Brain microvascular endothelial cell (primary cell): ENCODE measurements around the gene PTPN5.
A peak's percentile ranks its signal among the peaks of the same experiment; 100 is the strongest.
"Not testable (repeated sequence)": the region's sequence is repeated elsewhere in the genome, so short reads cannot be mapped to it uniquely, and the experiment has no call there.

Source experiments
- DNase-seq: peaks from one replicate; pipeline ENCODE4 v3.0.0-alpha.2; 2020
- H3K27ac ChIP-seq: fragments of 250-450 bp; sonication (Bioruptor Pico); 2 replicates; pipeline ENCODE4 v1.5.1; 2020; ENCODE audit warnings: mild to moderate bottlenecking, moderate library complexity
- H3K27me3 ChIP-seq: fragments of 250-450 bp; sonication (Bioruptor Pico); replicated peaks from 2 replicates; pipeline ENCODE4 v1.5.1; 2020; ENCODE audit warnings: mild to moderate bottlenecking
- H3K36me3 ChIP-seq: fragments of 250-450 bp; sonication (Bioruptor Pico); replicated peaks from 2 replicates; pipeline ENCODE4 v1.5.1; 2020; ENCODE audit warnings: mild to moderate bottlenecking
- H3K4me3 ChIP-seq: 2 replicates; pipeline ENCODE4 v1.5.1; 2011; ENCODE audit warnings: low read depth, mild to moderate bottlenecking, control low read depth, low read length, moderate library complexity
- in situ Hi-C: cut with HindIII; loops from 2 replicates; pipeline ENCODE4 v1.10.0; 2017; ENCODE audit warnings: low sequenced_read_pairs, low pct_ligation_motif_present
- TF ChIP-seq, protein P1 (sequence below): IDR thresholded peaks from 2 replicates; pipeline ENCODE4 v1.5.1; 2011; ENCODE audit warnings: low read depth, mild to moderate bottlenecking, moderate library complexity, low read length, control low read depth, inconsistent platforms; ENCODE audit errors: missing control alignments

PTPN5 gene

DNA sequence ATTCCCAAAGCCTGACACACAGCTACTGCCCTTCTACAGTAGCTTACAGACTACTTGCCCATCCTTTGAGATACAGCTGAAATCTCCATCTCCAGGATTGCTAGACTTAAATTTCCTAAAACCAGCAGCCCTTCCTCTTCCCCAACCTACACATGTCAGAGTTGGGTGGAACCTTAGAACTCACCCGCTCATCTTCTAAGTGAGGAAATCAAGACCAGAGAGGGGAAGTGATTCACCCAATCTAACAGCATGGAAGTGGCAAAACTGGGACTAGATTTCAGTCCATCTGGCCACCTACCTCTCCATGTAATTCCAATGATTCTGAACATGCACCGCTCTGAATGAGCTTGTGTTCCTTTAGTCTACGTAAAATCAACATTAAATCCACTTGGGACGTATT is 94.0 kb downstream of the PTPN5 start:
- no peaks in the 10 kb centered on the region for H3K27me3 ChIP-seq
- in situ Hi-C loops, result no loop called here

DNA sequence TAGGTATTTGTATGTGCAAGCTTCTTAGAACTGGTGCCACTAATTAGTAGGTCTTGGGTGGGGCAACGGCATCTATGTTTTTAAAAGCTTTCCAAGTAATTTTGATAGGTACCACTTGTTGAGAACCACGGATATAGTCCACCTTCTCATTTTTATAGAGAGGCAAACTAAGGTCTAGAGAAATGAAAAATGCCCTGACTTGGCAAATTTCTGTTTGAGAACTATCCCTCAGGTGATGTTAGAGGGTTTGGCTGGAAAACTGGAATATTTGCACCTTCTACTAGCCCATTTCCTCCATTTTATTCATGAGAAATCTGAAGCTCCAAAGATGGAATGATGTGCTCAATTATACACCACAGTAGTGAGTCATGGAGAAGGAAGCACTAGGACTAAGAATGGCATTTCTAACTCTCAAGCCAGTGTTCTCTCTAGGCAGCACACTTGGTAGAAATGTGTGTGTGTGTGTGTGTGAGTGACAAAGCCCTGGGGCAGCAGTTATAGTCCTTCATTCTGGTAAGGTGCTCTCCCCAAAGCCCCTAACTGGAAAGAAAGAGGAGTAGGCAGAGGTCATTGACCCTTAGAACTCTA is 94.9 kb downstream of the PTPN5 start:
- no peaks in the 10 kb centered on the region for H3K27me3 ChIP-seq
- H3K4me3 ChIP-seq, result no peak overlapping the region
- TF ChIP-seq, protein P1, sequence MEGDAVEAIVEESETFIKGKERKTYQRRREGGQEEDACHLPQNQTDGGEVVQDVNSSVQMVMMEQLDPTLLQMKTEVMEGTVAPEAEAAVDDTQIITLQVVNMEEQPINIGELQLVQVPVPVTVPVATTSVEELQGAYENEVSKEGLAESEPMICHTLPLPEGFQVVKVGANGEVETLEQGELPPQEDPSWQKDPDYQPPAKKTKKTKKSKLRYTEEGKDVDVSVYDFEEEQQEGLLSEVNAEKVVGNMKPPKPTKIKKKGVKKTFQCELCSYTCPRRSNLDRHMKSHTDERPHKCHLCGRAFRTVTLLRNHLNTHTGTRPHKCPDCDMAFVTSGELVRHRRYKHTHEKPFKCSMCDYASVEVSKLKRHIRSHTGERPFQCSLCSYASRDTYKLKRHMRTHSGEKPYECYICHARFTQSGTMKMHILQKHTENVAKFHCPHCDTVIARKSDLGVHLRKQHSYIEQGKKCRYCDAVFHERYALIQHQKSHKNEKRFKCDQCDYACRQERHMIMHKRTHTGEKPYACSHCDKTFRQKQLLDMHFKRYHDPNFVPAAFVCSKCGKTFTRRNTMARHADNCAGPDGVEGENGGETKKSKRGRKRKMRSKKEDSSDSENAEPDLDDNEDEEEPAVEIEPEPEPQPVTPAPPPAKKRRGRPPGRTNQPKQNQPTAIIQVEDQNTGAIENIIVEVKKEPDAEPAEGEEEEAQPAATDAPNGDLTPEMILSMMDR, result no peak
- peak; percentile 37 for DNase-seq
- in situ Hi-C loops, result no loop called here
- no peaks in the 10 kb centered on the region for H3K36me3 ChIP-seq
- no peak overlapping the region for H3K27ac ChIP-seq

More for the DNA sequence above, 94.0 kb downstream of the PTPN5 start:
- TF ChIP-seq, protein P1, result no peak
- DNase-seq, result no peak
- Histone ChIP-seq H3K36me3 (no peaks in the 10 kb centered on the region), H3K4me3 (no peak overlapping the region), H3K27ac (no peak overlapping the region)

DNA sequence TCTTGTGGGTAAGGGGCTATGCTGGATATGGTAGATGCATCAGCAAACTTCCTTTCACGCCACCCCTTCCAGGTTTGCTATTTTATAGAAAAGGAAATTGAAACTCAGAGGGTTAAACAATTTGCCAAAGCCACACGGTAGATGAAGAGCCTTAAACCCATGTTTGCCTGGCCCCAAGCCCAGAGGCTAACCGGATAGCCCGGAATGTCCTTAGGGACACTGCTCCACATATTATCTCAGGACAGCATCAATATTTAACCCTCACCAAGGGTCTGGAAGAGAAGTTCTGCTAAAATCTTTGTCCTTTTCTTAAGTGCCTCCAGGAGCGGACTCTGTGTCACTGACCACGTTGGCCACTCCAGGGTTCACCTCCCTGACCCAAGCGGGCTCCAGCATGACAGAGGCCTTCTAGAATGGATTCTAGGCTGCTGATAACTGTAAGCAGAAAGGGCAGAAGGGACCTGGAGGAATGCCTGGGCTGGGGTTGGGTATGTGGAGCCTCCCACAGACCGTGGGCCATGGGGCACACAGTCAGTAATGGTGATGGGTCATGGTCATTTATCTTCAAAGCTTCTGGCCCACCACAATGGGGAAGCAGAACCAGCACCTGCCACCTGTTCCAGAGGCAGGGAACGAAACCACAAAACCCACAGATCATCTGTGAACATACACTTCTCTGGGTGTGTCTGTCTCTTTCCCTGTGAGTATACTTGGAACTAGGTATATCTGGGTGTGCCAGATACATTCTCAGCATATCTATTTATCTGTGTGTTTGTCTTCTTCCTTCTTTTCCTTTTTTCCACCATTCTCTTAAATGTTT is 98.4 kb downstream of the PTPN5 start:
- no peak for DNase-seq
- in situ Hi-C loops, result no loop called here
- Histone ChIP-seq H3K27me3 (no peaks in the 10 kb centered on the region), H3K4me3 (no peak overlapping the region), H3K27ac (no peak overlapping the region), H3K36me3 (no peaks in the 10 kb centered on the region)
- TF ChIP-seq, protein P1, result no peak

DNA sequence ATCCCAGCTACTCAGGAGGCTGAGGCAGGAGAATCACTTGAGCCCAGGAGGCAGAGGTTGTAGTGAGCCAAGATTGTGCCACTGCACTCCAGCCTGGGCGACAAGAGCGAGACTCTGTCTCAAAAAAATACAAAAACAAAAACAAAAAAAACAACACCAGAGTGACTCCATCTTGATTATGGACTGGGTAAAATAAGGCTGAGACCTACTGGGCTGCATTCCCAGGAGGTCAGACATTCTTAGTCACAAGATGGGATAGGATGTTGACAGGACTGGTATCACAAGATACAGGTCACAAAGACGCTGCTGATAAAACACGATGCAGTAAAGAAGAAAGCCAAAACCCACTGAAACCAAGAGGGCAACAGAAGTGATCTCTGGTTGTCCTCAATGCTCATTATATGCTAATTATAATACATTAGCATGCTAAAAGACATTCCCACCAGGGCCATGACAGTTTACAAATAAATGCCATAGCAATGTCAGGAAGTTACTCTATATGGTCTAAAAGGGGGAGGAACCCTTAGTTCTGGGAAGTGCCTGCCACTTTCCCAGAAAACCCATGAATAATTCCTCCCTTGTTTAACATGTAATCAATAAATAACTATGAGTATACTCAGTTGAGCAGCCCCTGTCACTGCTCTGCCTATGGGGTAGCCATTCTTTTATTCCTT is 100.0 kb downstream of the PTPN5 start:
- DNase-seq, H3K27ac ChIP-seq, H3K4me3 ChIP-seq, H3K27me3 ChIP-seq, in situ Hi-C loops, H3K36me3 ChIP-seq: not testable (repeated sequence)

DNA sequence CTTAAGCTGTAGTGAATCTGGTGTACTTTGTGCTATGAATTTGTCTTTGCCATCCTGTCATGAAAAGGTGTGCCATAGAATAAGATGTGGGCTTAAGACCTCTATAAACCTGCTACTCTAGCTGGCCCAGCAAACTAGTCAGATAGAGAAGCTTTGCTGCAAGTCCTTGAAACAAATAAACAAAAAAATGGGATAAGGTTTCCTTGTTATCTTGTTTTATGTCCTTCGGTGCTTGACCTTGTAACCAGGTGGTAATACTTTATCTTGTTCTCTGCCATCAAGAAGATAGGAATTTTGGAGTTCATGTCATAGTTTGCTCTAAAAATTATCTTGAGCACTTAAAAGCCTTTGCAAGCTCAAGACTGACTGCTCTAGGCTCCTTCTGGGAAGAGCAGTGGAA is 107.3 kb downstream of the PTPN5 start:
- Histone ChIP-seq H3K27ac (no peak overlapping the region), H3K27me3 (no peaks in the 10 kb centered on the region), H3K4me3 (no peak overlapping the region), H3K36me3 (no peaks in the 10 kb centered on the region)
- in situ Hi-C loops, result no loop called here
- TF ChIP-seq, protein P1, result no peak
- DNase-seq, result no peak

DNA sequence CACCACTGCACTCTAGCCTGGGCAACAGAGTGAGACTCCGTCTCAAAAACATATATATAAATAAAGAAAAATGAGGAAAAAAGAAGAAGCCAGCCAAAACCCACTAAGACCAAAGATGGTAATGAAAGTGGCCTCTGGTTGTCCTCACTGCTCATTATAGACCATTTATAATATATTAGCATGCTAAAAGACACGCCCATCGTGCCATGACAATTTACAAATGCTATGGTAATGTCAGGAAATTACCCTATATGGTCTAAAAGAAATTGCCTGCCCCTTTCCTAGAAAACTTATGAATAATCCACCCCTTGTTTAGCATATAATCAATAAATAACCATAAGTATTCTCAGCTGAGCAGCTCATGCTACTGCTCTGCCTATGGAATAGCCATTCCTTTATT is 109.1 kb downstream of the PTPN5 start:
- DNase-seq, result no peak
- TF ChIP-seq, protein P1, result no peak

DNA sequence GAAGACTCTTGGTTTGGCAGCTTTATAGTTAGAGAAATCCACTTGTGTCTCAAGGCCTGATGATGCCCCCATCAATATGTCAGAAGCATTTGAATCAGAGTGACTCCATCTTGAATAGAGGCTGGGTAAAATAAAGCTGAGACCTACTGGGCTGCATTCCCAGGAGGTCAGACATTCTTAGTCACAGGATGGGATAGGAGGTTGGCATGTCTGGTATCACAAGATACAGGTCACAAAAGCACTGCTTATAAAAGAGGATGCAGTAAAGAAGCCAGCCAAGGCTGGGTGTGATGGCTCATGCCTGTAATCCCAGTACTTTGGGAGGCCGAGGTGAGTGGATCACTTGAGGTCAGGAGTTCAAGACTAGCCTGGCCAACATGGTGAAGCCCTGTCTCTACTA is 109.6 kb downstream of the PTPN5 start:
- H3K27ac ChIP-seq, in situ Hi-C loops, H3K27me3 ChIP-seq, DNase-seq, H3K36me3 ChIP-seq, H3K4me3 ChIP-seq: not testable (repeated sequence)

More for the DNA sequence above, 109.1 kb downstream of the PTPN5 start:
- Histone ChIP-seq H3K27ac (no peak overlapping the region), H3K4me3 (no peak overlapping the region), H3K36me3 (no peaks in the 10 kb centered on the region), H3K27me3 (no peaks in the 10 kb centered on the region)
- in situ Hi-C loops, result no loop called here
